ENCODE results near the gene CXCL17. TPM values are rescaled to one million over a fixed set of nuclear protein-coding genes. Genes with fewer than 3 reads are reported as not detected.
"Not testable (repeated sequence)": the region's sequence is repeated elsewhere in the genome, so short reads cannot be mapped to it uniquely, and the experiment has no call there.

CXCL17 gene
- total and polyA plus RNA-seq, 8 donors, result 8.5 to 257 (median 15.2) TPM

GRCh38 chr19:42465827-42466280 is 23.1 kb upstream of the CXCL17 start:
- peak overlapping the region in 1 of 2 donors; percentile 57 for H3K27ac ChIP-seq
- intact Hi-C loops (cut with DNase I), result no loop called here
- no peak for TF ChIP-seq CTCF (IDR thresholded peaks at IDR 0.05)
- ATAC-seq (no peak), DNase-seq (no peak)
- H3K4me3 ChIP-seq, result no peak overlapping the region
- H3K9me3 ChIP-seq, result no peaks in the 10 kb centered on the region
- peaks cover 0 to 34% of the 10 kb centered on the region in 2 donors for H3K4me1 ChIP-seq
- no peaks in the 10 kb centered on the region for H3K27me3 ChIP-seq
- H3K36me3 ChIP-seq, result no peaks in the 10 kb centered on the region

- no peak overlapping the region for H3K27ac ChIP-seq
- intact Hi-C loops (cut with DNase I), result no loop called here
- no peak for DNase-seq
- no peaks in the 10 kb centered on the region for H3K9me3 ChIP-seq
- H3K36me3 ChIP-seq, result no peaks in the 10 kb centered on the region
- no peak for ATAC-seq
- H3K4me1 ChIP-seq, result peaks cover 0 to 14% of the 10 kb centered on the region in 2 donors
- no peaks in the 10 kb centered on the region for H3K27me3 ChIP-seq
- TF ChIP-seq CTCF (IDR thresholded peaks at IDR 0.05), result no peak
- H3K4me3 ChIP-seq, result no peak overlapping the region
Observed at GRCh38 chr19:42461700-42462324, 19.1 kb upstream of the CXCL17 start.

GRCh38 chr19:42461231-42461630 is 18.5 kb upstream of the CXCL17 start:
- H3K27me3 ChIP-seq; H3K27ac ChIP-seq; H3K9me3 ChIP-seq; DNase-seq; intact Hi-C loops (cut with DNase I); H3K4me1 ChIP-seq; ATAC-seq; H3K4me3 ChIP-seq; H3K36me3 ChIP-seq: not testable (repeated sequence)

- TF ChIP-seq CTCF (IDR thresholded peaks at IDR 0.05), result no peak
- intact Hi-C loops (cut with DNase I), result no loop called here
- peaks cover 0 to 11% of the 10 kb centered on the region in 2 donors for H3K4me1 ChIP-seq
- H3K4me3 ChIP-seq, result no peak overlapping the region
- DNase-seq (no peak), ATAC-seq (no peak)
- no peak overlapping the region for H3K27ac ChIP-seq
- H3K9me3 ChIP-seq, result no peaks in the 10 kb centered on the region
- H3K27me3 ChIP-seq, result no peaks in the 10 kb centered on the region
- H3K36me3 ChIP-seq, result no peaks in the 10 kb centered on the region
Observed at GRCh38 chr19:42459926-42460325, 17.2 kb upstream of the CXCL17 start.

- Histone ChIP-seq H3K9me3 (no peaks in the 10 kb centered on the region), H3K27me3 (no peaks in the 10 kb centered on the region), H3K36me3 (no peaks in the 10 kb centered on the region), H3K27ac (peak overlapping the region in 1 of 2 donors; percentile 39), H3K4me3 (no peak overlapping the region), H3K4me1 (peaks cover 2 to 35% of the 10 kb centered on the region in 2 donors)
- TF ChIP-seq CTCF (IDR thresholded peaks at IDR 0.05), result no peak
- peak; percentile 83 for ATAC-seq
- no peak for DNase-seq
- intact Hi-C loops (cut with DNase I), result no loop called here
Observed at GRCh38 chr19:42455621-42456081, 12.9 kb upstream of the CXCL17 start.

- Histone ChIP-seq H3K4me3 (no peak overlapping the region), H3K36me3 (no peaks in the 10 kb centered on the region), H3K9me3 (no peaks in the 10 kb centered on the region), H3K27ac (peak overlapping the region in 1 of 2 donors; percentile 39), H3K4me1 (peaks cover 3 to 40% of the 10 kb centered on the region in 2 donors), H3K27me3 (no peaks in the 10 kb centered on the region)
- ATAC-seq (no peak), DNase-seq (no peak)
- intact Hi-C loops (cut with DNase I), result no loop called here
- no peak for TF ChIP-seq CTCF (IDR thresholded peaks at IDR 0.05)
Observed at GRCh38 chr19:42455086-42455485, 12.3 kb upstream of the CXCL17 start.
